CD4-positive, alpha-beta T cell (primary cell): ENCODE data around the gene SERPINA5. TPM values are rescaled to one million over a fixed set of nuclear protein-coding genes. Genes with fewer than 3 reads are reported as not detected.

Experiments
- ATAC-seq: fragments of 200-7000 bp; cut with Tn5 transposase; one replicate; pipeline ENCODE4 v1.10.0; 2022; ENCODE audit warnings: mild to moderate bottlenecking; ENCODE audit not compliant: poor library complexity
- CTCF ChIA-PET: fragments of 350-600 bp; sonication (Branson Sonifier 250); formaldehyde crosslinking; loops from one replicate; lab custom pipeline; 2021; ENCODE audit warnings: antibody characterized with exemption, inconsistent platforms; lab: Charles Lee
- POLR2A ChIA-PET: fragments of 350-600 bp; sonication (Branson Sonifier 250); formaldehyde crosslinking; loops from one replicate; lab custom pipeline; 2021; ENCODE audit warnings: antibody characterized with exemption, inconsistent platforms; lab: Charles Lee
- DNase-seq, 14 experiments: peaks; one replicate each; pipeline ENCODE4 v3.0.0-alpha.2; 2013 to 2020; ENCODE audit warnings: mixed read lengths in 2 of 14
- H3K27ac ChIP-seq, 2 donors: one replicate each; pipeline versions ENCODE4 v1.5.1 to v1.7.0; 2013; ENCODE audit warnings: low read length in 2 of 2, low read depth in 1 of 2, mild to moderate bottlenecking in 1 of 2
- H3K27me3 ChIP-seq, 2 experiments: 1 replicate in 1 of 2; 2 replicates in 1 of 2; pipeline versions ENCODE4 v1.6.1 to v1.7.0; 2013; ENCODE audit warnings: low read length in 2 of 2, control low read depth in 1 of 2, mild to moderate bottlenecking in 1 of 2, moderate library complexity in 1 of 2; ENCODE audit not compliant: insufficient read depth in 2 of 2, control insufficient read depth in 1 of 2
- H3K36me3 ChIP-seq: one replicate; pipeline ENCODE4 v1.6.1; 2013; ENCODE audit warnings: low read length, control low read depth; ENCODE audit not compliant: insufficient read depth
- H3K4me1 ChIP-seq: one replicate; pipeline ENCODE4 v1.6.1; 2013; ENCODE audit warnings: low read length, control low read depth; ENCODE audit not compliant: insufficient read depth
- H3K4me3 ChIP-seq: one replicate; pipeline ENCODE4 v1.5.1; 2013; ENCODE audit warnings: mild to moderate bottlenecking, low read length, moderate library complexity
- H3K9me3 ChIP-seq, 2 experiments: 1 replicate in 1 of 2; 2 replicates in 1 of 2; pipeline versions ENCODE4 v1.6.1 to v1.7.0; 2013; ENCODE audit warnings: low read length in 2 of 2, mild to moderate bottlenecking in 2 of 2, control low read depth in 1 of 2, moderate library complexity in 1 of 2; ENCODE audit not compliant: control insufficient read depth in 1 of 2, insufficient read depth in 1 of 2
- H3K27ac Mint-ChIP-seq: one replicate; pipeline ENCODE4 v1.8.0; 2020; ENCODE audit warnings: mixed read lengths
- H3K27me3 Mint-ChIP-seq: one replicate; pipeline ENCODE4 v1.8.0; 2021; ENCODE audit warnings: mixed read lengths
- H3K36me3 Mint-ChIP-seq: one replicate; pipeline ENCODE4 v1.8.0; 2021; ENCODE audit warnings: low read depth, mixed read lengths
- H3K4me1 Mint-ChIP-seq: one replicate; pipeline ENCODE4 v1.8.0; 2021; ENCODE audit warnings: low read depth, mixed read lengths
- H3K4me3 Mint-ChIP-seq: one replicate; pipeline ENCODE4 v1.8.0; 2020; ENCODE audit warnings: mild to moderate bottlenecking, mixed read lengths
- H3K9me3 Mint-ChIP-seq: one replicate; pipeline ENCODE4 v1.8.0; 2020; ENCODE audit warnings: mixed read lengths
- CTCF ChIP-seq: fragments of 200-600 bp; IDR thresholded peaks from one replicate; pipeline ENCODE4 v1.8.0; 2022; ENCODE audit warnings: antibody characterized with exemption, mild to moderate bottlenecking
- intact Hi-C, 2 experiments: fragments of 100-400 bp; cut with DNase I in 1 of 2; cut with micrococcal nuclease in 1 of 2; formaldehyde crosslinking; loops; one replicate each; pipeline versions ENCODE4 v1.15.1 to v1.9.0; 2023 to 2025; cut with DNase I, micrococcal nuclease
- total RNA-seq, 174 experiments: library from RNA in 2 of 174; stranded (reverse) in 2 of 174; gene quantifications; one replicate each; pipeline ENCODE4 v1.2.3 and lab custom pipeline; 2021 to 2026

SERPINA5 gene
- total RNA-seq, 2 experiments from 2014 or later, result not detected

DNA sequence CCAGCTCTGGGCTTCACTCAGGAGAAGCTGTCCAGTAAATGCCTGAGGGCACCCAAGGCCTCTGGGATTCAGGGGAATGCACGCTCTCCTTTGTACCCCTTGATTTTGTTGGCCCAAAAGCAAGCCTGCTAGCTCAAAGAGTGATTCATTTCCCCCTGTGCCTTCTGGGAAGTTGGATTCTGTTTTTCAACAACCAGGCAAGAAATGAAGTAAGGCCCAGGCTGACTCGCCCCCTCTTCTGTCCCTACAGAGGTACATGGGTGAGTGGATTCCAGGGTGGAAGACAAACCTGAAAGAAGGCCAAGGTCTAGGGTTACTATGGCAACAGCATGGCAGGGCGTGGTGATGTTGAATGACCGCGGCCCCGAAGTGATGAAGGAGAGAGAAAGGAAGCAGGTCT lies 9.3 kb upstream of the SERPINA5 start:
- H3K27ac Mint-ChIP-seq, result no peak overlapping the region
- no peaks in the 10 kb centered on the region for H3K9me3 Mint-ChIP-seq
- Histone ChIP-seq H3K36me3 (no peaks in the 10 kb centered on the region), H3K27me3 (peaks cover 0 to 2% of the 10 kb centered on the region in 2 experiments), H3K27ac (no peak overlapping the region), H3K9me3 (peaks cover 0 to 11% of the 10 kb centered on the region in 2 experiments), H3K4me1 (no peaks in the 10 kb centered on the region), H3K4me3 (no peak overlapping the region)
- no peak for TF ChIP-seq CTCF
- intact Hi-C loops, result no loop called here
- H3K4me3 Mint-ChIP-seq, result no peak overlapping the region
- peaks cover 8% of the 10 kb centered on the region for H3K27me3 Mint-ChIP-seq
- ATAC-seq, result no peak
- no peaks in the 10 kb centered on the region for H3K36me3 Mint-ChIP-seq
- ChIA-PET CTCF (no interaction called here), POLR2A (no interaction called here)
- no peak for DNase-seq
- no peaks in the 10 kb centered on the region for H3K4me1 Mint-ChIP-seq

DNA sequence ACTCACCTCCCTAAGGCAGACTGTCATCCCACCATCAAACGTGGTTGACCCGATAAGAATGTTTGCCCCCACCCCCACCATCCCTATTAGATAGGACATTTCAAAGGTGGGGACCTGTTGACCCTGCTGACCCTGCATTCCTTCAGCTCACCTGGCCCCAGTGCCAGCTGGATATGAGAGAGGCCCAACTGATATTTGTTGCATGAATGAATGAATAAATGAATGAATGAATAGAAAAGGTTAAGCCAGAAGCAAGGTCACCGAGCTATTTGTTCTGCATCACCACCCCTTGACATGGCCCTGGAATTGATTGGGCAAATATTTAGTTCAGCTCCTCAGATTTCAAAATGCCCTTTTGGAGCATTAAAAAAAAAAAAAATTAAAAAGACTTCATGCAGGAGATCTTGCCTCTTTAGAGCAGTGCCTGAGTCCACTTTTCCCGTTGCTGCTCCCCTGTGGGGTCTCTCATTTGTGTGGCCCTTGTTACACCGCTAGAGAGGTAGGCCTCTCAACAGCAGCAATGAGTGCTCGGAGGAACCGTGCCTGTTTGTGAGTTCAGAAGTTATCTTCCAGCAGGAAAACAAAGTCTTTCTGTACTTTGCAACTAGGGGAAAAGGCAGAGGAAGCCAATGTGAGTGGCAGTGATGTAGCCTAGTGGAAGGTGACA lies 8.5 kb upstream of the SERPINA5 start:
- intact Hi-C loops, result no loop called here
- H3K4me3 ChIP-seq, result no peak overlapping the region
- no peak overlapping the region for H3K27ac ChIP-seq
- no peak overlapping the region for H3K4me3 Mint-ChIP-seq
- H3K9me3 ChIP-seq, result peaks cover 0 to 11% of the 10 kb centered on the region in 2 experiments
- H3K9me3 Mint-ChIP-seq, result no peaks in the 10 kb centered on the region
- H3K4me1 Mint-ChIP-seq, result no peaks in the 10 kb centered on the region
- no peak for TF ChIP-seq CTCF
- peaks cover 0 to 2% of the 10 kb centered on the region in 2 experiments for H3K27me3 ChIP-seq
- ChIA-PET POLR2A (no interaction called here), CTCF (no interaction called here)
- no peaks in the 10 kb centered on the region for H3K4me1 ChIP-seq
- H3K27me3 Mint-ChIP-seq, result peaks cover 8% of the 10 kb centered on the region
- DNase-seq (no peak), ATAC-seq (no peak)
- no peaks in the 10 kb centered on the region for H3K36me3 Mint-ChIP-seq
- no peak overlapping the region for H3K27ac Mint-ChIP-seq
- H3K36me3 ChIP-seq, result no peaks in the 10 kb centered on the region

DNA sequence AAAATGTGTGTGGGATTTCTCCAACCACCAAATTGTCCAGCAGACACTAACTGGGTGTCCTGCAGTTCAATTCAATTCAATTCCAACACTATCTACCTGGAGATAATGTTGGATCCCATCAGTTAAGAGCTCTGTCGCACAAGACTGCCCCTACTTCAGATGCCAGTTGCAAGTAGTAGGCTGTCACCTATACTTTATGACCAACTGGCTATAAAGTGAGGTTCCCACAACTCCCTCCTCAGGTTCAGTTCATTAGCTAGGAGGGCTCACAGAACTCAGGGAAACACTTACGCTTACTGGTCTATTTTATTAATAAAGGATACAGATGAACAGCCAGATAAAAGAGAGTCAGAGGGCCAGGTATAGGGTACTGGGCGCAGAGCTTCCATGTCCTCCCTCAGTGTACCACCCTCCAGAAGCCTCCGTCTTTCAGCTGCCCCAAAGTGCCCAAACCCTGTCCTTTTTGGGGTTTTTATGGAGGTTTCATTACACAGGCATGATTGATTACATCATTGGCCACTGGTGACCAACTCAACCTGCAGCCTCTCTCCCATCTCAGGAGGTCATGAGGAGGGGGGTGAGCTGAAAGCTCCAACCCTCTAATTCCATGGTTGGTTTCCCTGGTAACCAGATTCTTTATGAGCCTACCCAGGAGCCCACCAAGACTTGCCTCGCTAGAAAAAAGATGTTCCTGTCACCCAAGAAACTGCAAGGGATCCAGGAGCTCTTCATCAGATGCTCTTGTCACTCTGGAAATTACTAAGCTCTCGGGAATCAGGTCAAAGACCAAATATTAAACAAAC lies 7.5 kb upstream of the SERPINA5 start:
- ChIA-PET POLR2A (no interaction called here), CTCF (no interaction called here)
- H3K4me3 ChIP-seq, result no peak overlapping the region
- Mint-ChIP-seq H3K27ac (no peak overlapping the region), H3K4me1 (no peaks in the 10 kb centered on the region), H3K27me3 (peaks cover 8% of the 10 kb centered on the region), H3K9me3 (no peaks in the 10 kb centered on the region), H3K36me3 (no peaks in the 10 kb centered on the region), H3K4me3 (no peak overlapping the region)
- ATAC-seq, result no peak
- TF ChIP-seq CTCF, result no peak
- H3K36me3 ChIP-seq, result no peaks in the 10 kb centered on the region
- peaks cover 0 to 2% of the 10 kb centered on the region in 2 experiments for H3K27me3 ChIP-seq
- H3K4me1 ChIP-seq, result no peaks in the 10 kb centered on the region
- no peak overlapping the region for H3K27ac ChIP-seq
- intact Hi-C loops, result no loop called here
- no peak for DNase-seq
- peaks cover 0 to 11% of the 10 kb centered on the region in 2 experiments for H3K9me3 ChIP-seq
